ENCODE data around the gene FCHSD1.

FCHSD1 gene

GRCh38 chr5:141608557-141608956 is 42.7 kb downstream of the FCHSD1 start:
- Mint-ChIP-seq H3K4me1 (ENCODE audit: low read depth) (peaks cover 77% of the 10 kb centered on the region), H3K27me3 (no peaks in the 10 kb centered on the region), H3K4me3 (no peak overlapping the region), H3K27ac (peak overlapping the region; percentile 96), H3K36me3 (ENCODE audit: low read depth) (peaks cover 32% of the 10 kb centered on the region), H3K9me3 (no peaks in the 10 kb centered on the region)
- intact Hi-C loops (cut with micrococcal nuclease): no loop called here

GRCh38 chr5:141608046-141608445 is 43.2 kb downstream of the FCHSD1 start:
- H3K4me1 Mint-ChIP-seq (ENCODE audit: low read depth): peaks cover 72% of the 10 kb centered on the region
- H3K4me3 Mint-ChIP-seq: no peak overlapping the region
- peak overlapping the region; percentile 96 for H3K27ac Mint-ChIP-seq
- intact Hi-C loops (cut with micrococcal nuclease): no loop called here
- peaks cover 32% of the 10 kb centered on the region for H3K36me3 Mint-ChIP-seq (ENCODE audit: low read depth)
- H3K27me3 Mint-ChIP-seq: no peaks in the 10 kb centered on the region
- H3K9me3 Mint-ChIP-seq: no peaks in the 10 kb centered on the region

- H3K27me3 Mint-ChIP-seq: no peaks in the 10 kb centered on the region
- peak overlapping the region; percentile 44 for H3K4me3 Mint-ChIP-seq
- peak overlapping the region; percentile 96 for H3K27ac Mint-ChIP-seq
- peaks cover 68% of the 10 kb centered on the region for H3K4me1 Mint-ChIP-seq (ENCODE audit: low read depth)
- H3K9me3 Mint-ChIP-seq: no peaks in the 10 kb centered on the region
- intact Hi-C loops (cut with micrococcal nuclease): loop anchor here (2.0 kb wide), 1 partner anchor 13 kb away; the partner anchor contains the start of gene DIAPH1
- peaks cover 27% of the 10 kb centered on the region for H3K36me3 Mint-ChIP-seq (ENCODE audit: low read depth)
Observed at GRCh38 chr5:141605523-141606277, 45.5 kb downstream of the FCHSD1 start.

- H3K36me3 Mint-ChIP-seq (ENCODE audit: low read depth): peaks cover 14% of the 10 kb centered on the region
- no peaks in the 10 kb centered on the region for H3K9me3 Mint-ChIP-seq
- H3K4me1 Mint-ChIP-seq (ENCODE audit: low read depth): peaks cover 69% of the 10 kb centered on the region
- intact Hi-C loops (cut with micrococcal nuclease): loop anchor here (2.0 kb wide), 1 partner anchor 15 kb away; the partner anchor contains the start of gene DIAPH1
- H3K4me3 Mint-ChIP-seq: peak overlapping the region; percentile 61
- peak overlapping the region; percentile 96 for H3K27ac Mint-ChIP-seq
- H3K27me3 Mint-ChIP-seq: no peaks in the 10 kb centered on the region
Observed at GRCh38 chr5:141603923-141604717, 47.1 kb downstream of the FCHSD1 start.

GRCh38 chr5:141602606-141603005 is 48.6 kb downstream of the FCHSD1 start:
- intact Hi-C loops (cut with micrococcal nuclease): no loop called here
- Mint-ChIP-seq H3K27me3 (no peaks in the 10 kb centered on the region), H3K9me3 (peaks cover 2% of the 10 kb centered on the region), H3K27ac (peak overlapping the region; percentile 75), H3K36me3 (ENCODE audit: low read depth) (peaks cover 14% of the 10 kb centered on the region), H3K4me3 (peak overlapping the region; percentile 2), H3K4me1 (ENCODE audit: low read depth) (peaks cover 62% of the 10 kb centered on the region)

- Mint-ChIP-seq H3K27ac (peak overlapping the region; percentile 46), H3K27me3 (no peaks in the 10 kb centered on the region), H3K36me3 (ENCODE audit: low read depth) (peaks cover 41% of the 10 kb centered on the region), H3K9me3 (peaks cover 14% of the 10 kb centered on the region), H3K4me1 (ENCODE audit: low read depth) (peaks cover 57% of the 10 kb centered on the region), H3K4me3 (no peak overlapping the region)
- intact Hi-C loops (cut with micrococcal nuclease): no loop called here
Observed at GRCh38 chr5:141598391-141599345, 52.5 kb downstream of the FCHSD1 start.

GRCh38 chr5:141597814-141598213 is 53.4 kb downstream of the FCHSD1 start:
- peaks cover 55% of the 10 kb centered on the region for H3K4me1 Mint-ChIP-seq (ENCODE audit: low read depth)
- intact Hi-C loops (cut with micrococcal nuclease): no loop called here
- peaks cover 41% of the 10 kb centered on the region for H3K36me3 Mint-ChIP-seq (ENCODE audit: low read depth)
- no peaks in the 10 kb centered on the region for H3K27me3 Mint-ChIP-seq
- no peak overlapping the region for H3K4me3 Mint-ChIP-seq
- H3K9me3 Mint-ChIP-seq: peaks cover 14% of the 10 kb centered on the region
- H3K27ac Mint-ChIP-seq: no peak overlapping the region

- Mint-ChIP-seq H3K27me3 (no peaks in the 10 kb centered on the region), H3K27ac (no peak overlapping the region), H3K4me1 (ENCODE audit: low read depth) (peaks cover 55% of the 10 kb centered on the region), H3K4me3 (no peak overlapping the region), H3K9me3 (peaks cover 14% of the 10 kb centered on the region), H3K36me3 (ENCODE audit: low read depth) (peaks cover 37% of the 10 kb centered on the region)
- intact Hi-C loops (cut with micrococcal nuclease): no loop called here
Observed at GRCh38 chr5:141597394-141597793, 53.8 kb downstream of the FCHSD1 start.

GRCh38 chr5:141596867-141597266 is 54.4 kb downstream of the FCHSD1 start:
- H3K4me3 Mint-ChIP-seq: no peak overlapping the region
- H3K36me3 Mint-ChIP-seq (ENCODE audit: low read depth): peaks cover 37% of the 10 kb centered on the region
- peaks cover 14% of the 10 kb centered on the region for H3K9me3 Mint-ChIP-seq
- H3K4me1 Mint-ChIP-seq (ENCODE audit: low read depth): peaks cover 54% of the 10 kb centered on the region
- intact Hi-C loops (cut with micrococcal nuclease): no loop called here
- H3K27me3 Mint-ChIP-seq: no peaks in the 10 kb centered on the region
- H3K27ac Mint-ChIP-seq: peak overlapping the region; percentile 8

- no peaks in the 10 kb centered on the region for H3K9me3 Mint-ChIP-seq
- H3K4me1 Mint-ChIP-seq (ENCODE audit: low read depth): peaks cover 66% of the 10 kb centered on the region
- H3K27me3 Mint-ChIP-seq: no peaks in the 10 kb centered on the region
- intact Hi-C loops (cut with micrococcal nuclease): loop anchor here (5.0 kb wide), 1 partner anchor 42 kb away; no protein-coding TSS in a partner anchor
- H3K4me3 Mint-ChIP-seq: no peak overlapping the region
- peaks cover 55% of the 10 kb centered on the region for H3K36me3 Mint-ChIP-seq (ENCODE audit: low read depth)
- peak overlapping the region; percentile 33 for H3K27ac Mint-ChIP-seq
Observed at GRCh38 chr5:141590127-141590526, 61.1 kb downstream of the FCHSD1 start.
